ENCODE results near the gene CHADL. TPM values are rescaled to one million over a fixed set of nuclear protein-coding genes. Genes with fewer than 3 reads are reported as not detected.

Gene CHADL
- total and polyA plus RNA-seq, 12 donors: 4.5 to 46.6 (median 10.6) TPM

GRCh38 chr22:41237707-41238569 lies 2.8 kb downstream of the CHADL start:
- Histone ChIP-seq H3K4me3 (peak overlapping the region in 9 of 10 donors; percentile 28 to 55 (median 50)), H3K36me3 (no peaks in the 10 kb centered on the region), H3K27me3 (no peaks in the 10 kb centered on the region), H3K4me1 (peaks cover 8 to 37% (median 20%) of the 10 kb centered on the region in 9 donors), H3K27ac (peak overlapping the region in 9 of 10 donors; percentile 46 to 76 (median 64)), H3K9me3 (no peaks in the 10 kb centered on the region)
- 14 to 17% methylated on average over 91 to 97 of the region's 97 CpGs for WGBS, 2 donors
- peak in 8 of 9 donors; percentile 35 to 77 (median 67) for TF ChIP-seq CTCF (IDR thresholded peaks at IDR 0.05)
- intact Hi-C loops (cut with DNase I): loop anchor here in 3 of 10 donors (5.0 to 10.0 kb wide), 3 partner anchors 41 to 146 kb away; partner anchors contain the start of gene EP300 (in 1 of the 3)
- peak; percentile 35 to 87 (median 74) for ATAC-seq
- peak; percentile 64 to 77 for DNase-seq

GRCh38 chr22:41237036-41237706 lies 3.6 kb downstream of the CHADL start:
- H3K27me3 ChIP-seq: no peaks in the 10 kb centered on the region
- H3K36me3 ChIP-seq: no peaks in the 10 kb centered on the region
- peak in 1 of 9 donors; percentile 37 for TF ChIP-seq CTCF (IDR thresholded peaks at IDR 0.05)
- intact Hi-C loops (cut with DNase I): loop anchor here in 3 of 10 donors (5.0 to 10.0 kb wide), 3 partner anchors 40 to 145 kb away; partner anchors contain the start of gene EP300 (in 1 of the 3)
- peak in 1 of 8 donors; percentile 2 for ATAC-seq
- peaks cover 8 to 44% (median 28%) of the 10 kb centered on the region in 9 donors for H3K4me1 ChIP-seq
- 55 to 59% methylated on average over 33 of the region's 33 CpGs for WGBS, 2 donors
- peak overlapping the region in 9 of 10 donors; percentile 46 to 76 (median 64) for H3K27ac ChIP-seq
- H3K4me3 ChIP-seq: peak overlapping the region in 9 of 10 donors; percentile 28 to 55 (median 50)
- no peaks in the 10 kb centered on the region for H3K9me3 ChIP-seq
- no peak for DNase-seq

- no peaks in the 10 kb centered on the region for H3K27me3 ChIP-seq
- H3K9me3 ChIP-seq: no peaks in the 10 kb centered on the region
- no peak overlapping the region for H3K4me3 ChIP-seq
- intact Hi-C loops (cut with DNase I): loop anchor here in 4 of 10 donors (5.0 to 10.0 kb wide), 3 partner anchors 38 to 143 kb away; partner anchors contain the start of gene EP300 (in 1 of the 4)
- H3K4me1 ChIP-seq: peaks cover 13 to 66% (median 49%) of the 10 kb centered on the region in 9 donors
- H3K36me3 ChIP-seq: peaks cover 0 to 10% (median 0%) of the 10 kb centered on the region in 9 donors
- 65 to 76% methylated on average over 19 of the region's 19 CpGs for WGBS, 2 donors
- peak overlapping the region in 2 of 10 donors; percentile 28 to 45 for H3K27ac ChIP-seq
- no peak for DNase-seq
- ATAC-seq: peak in 3 of 8 donors; percentile 1 to 5 (median 4)
- no peak for TF ChIP-seq CTCF (IDR thresholded peaks at IDR 0.05)
These were observed 5.7 kb downstream of the CHADL start for GRCh38 chr22:41234815-41235695.

Data from heart right ventricle (tissue), 16 donors.